HG03378 (cell line): ENCODE measurements around the gene FBLN1.
"Not testable (repeated sequence)": the region's sequence is repeated elsewhere in the genome, so short reads cannot be mapped to it uniquely, and the experiment has no call there.

Experiments used
- ATAC-seq: cut with Tn5 transposase; IDR thresholded peaks from one replicate; pipeline ENCODE4 v1.9.1; 2021; ENCODE audit warnings: mild to moderate bottlenecking, moderate library complexity; ENCODE audit not compliant: unreplicated experiment

The FBLN1 gene

GRCh38 chr22:45525480-45525879, 22.8 kb downstream of the FBLN1 start:
- ATAC-seq = no peak

GRCh38 chr22:45526281-45526680, 23.6 kb downstream of the FBLN1 start:
- no peak for ATAC-seq

- no peak for ATAC-seq
These were observed 24.2 kb downstream of the FBLN1 start for GRCh38 chr22:45526768-45527360.

- no peak for ATAC-seq
These were observed 24.8 kb downstream of the FBLN1 start for GRCh38 chr22:45527456-45527855.

GRCh38 chr22:45528046-45528445, 25.4 kb downstream of the FBLN1 start:
- no peak for ATAC-seq

- ATAC-seq = no peak
These were observed 26.4 kb downstream of the FBLN1 start for GRCh38 chr22:45529105-45529504.

- ATAC-seq = no peak
These were observed 27.4 kb downstream of the FBLN1 start for GRCh38 chr22:45529971-45530575.

- no peak for ATAC-seq
These were observed 29.0 kb downstream of the FBLN1 start for GRCh38 chr22:45531441-45532234.

GRCh38 chr22:45532235-45532631, 29.6 kb downstream of the FBLN1 start:
- ATAC-seq = no peak

GRCh38 chr22:45533703-45534102, 31.0 kb downstream of the FBLN1 start:
- no peak for ATAC-seq

GRCh38 chr22:45534339-45535192, 31.9 kb downstream of the FBLN1 start:
- ATAC-seq = no peak

- no peak for ATAC-seq
These were observed 32.6 kb downstream of the FBLN1 start for GRCh38 chr22:45535290-45535689.

- not testable (repeated sequence) for ATAC-seq
These were observed 33.2 kb downstream of the FBLN1 start for GRCh38 chr22:45535835-45536234.

- no peak for ATAC-seq
These were observed 35.1 kb downstream of the FBLN1 start for GRCh38 chr22:45537734-45538181.

GRCh38 chr22:45538281-45538680, 35.6 kb downstream of the FBLN1 start:
- ATAC-seq = no peak

- ATAC-seq = no peak
These were observed 37.4 kb downstream of the FBLN1 start for GRCh38 chr22:45540122-45540521.

- no peak for ATAC-seq
These were observed 38.8 kb downstream of the FBLN1 start for GRCh38 chr22:45541382-45541979.

- no peak for ATAC-seq
These were observed 39.4 kb downstream of the FBLN1 start for GRCh38 chr22:45542001-45542520.

GRCh38 chr22:45542736-45543135, 40.1 kb downstream of the FBLN1 start:
- ATAC-seq = not testable (repeated sequence)

- no peak for ATAC-seq
These were observed 40.6 kb downstream of the FBLN1 start for GRCh38 chr22:45543243-45543642.
